ENCODE measurements around the gene SLC25A6. TPM values are rescaled to one million over a fixed set of nuclear protein-coding genes. Genes with fewer than 3 reads are reported as not detected.

The SLC25A6 gene
- total RNA-seq, 1 donor from 2014 or later = 345 TPM

DNA sequence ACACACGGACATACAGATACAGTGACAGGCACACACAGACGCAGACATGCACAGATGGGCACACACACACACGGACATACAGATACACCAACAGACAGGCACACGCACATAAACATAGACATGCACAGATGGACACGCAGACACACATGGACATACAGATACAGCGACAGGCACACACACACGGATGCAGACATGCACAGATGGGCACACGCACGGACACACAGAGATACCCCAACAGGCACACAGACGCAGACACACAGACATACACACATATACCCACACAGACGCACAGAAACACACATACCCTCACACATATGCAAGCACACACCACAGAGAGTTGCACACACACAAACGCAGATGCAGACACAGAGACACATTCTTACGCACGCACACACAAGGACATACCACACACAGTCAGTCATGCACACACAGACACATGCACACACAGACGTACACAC lies 24.4 kb upstream of the SLC25A6 start:
- H4K20me1 ChIP-seq (ENCODE audit: insufficient read depth, low read length) = peaks cover 29% of the 10 kb centered on the region
- no peaks in the 10 kb centered on the region for H3K4me1 Mint-ChIP-seq (ENCODE audit: low read depth, unreplicated experiment)
- H3K9me3 ChIP-seq (ENCODE audit: insufficient read depth, low read depth, low read length) = peaks cover 3% of the 10 kb centered on the region
- FAIRE-seq (no peak), DNase-seq (ENCODE audit: low read depth) (no peak)
- no peak overlapping the region for H3K4me3 Mint-ChIP-seq (ENCODE audit: unreplicated experiment)
- H3K27me3 ChIP-seq (ENCODE audit: insufficient read depth, low read length) = no peaks in the 10 kb centered on the region
- no peaks in the 10 kb centered on the region for H3K4me1 ChIP-seq (ENCODE audit: insufficient read depth, low read length)
- H3K27me3 Mint-ChIP-seq (ENCODE audit: low read depth, unreplicated experiment) = no peaks in the 10 kb centered on the region
- no peaks in the 10 kb centered on the region for H3K9me3 Mint-ChIP-seq (ENCODE audit: unreplicated experiment)
- no peak overlapping the region for H2AFZ ChIP-seq (ENCODE audit: low read depth, low read length)
- H3K4me3 ChIP-seq (ENCODE audit: insufficient read depth, low read depth, low read length) = no peak overlapping the region
- H3K27ac ChIP-seq (ENCODE audit: low read depth, low read length) = no peak overlapping the region
- H3K36me3 ChIP-seq (ENCODE audit: insufficient read depth, low read length) = peaks cover 16% of the 10 kb centered on the region
- H3K4me2 ChIP-seq (ENCODE audit: low read length) = no peak overlapping the region
- H3K36me3 Mint-ChIP-seq (ENCODE audit: low read depth, unreplicated experiment) = peaks cover 20% of the 10 kb centered on the region
- TF ChIP-seq EZH2 (IDR thresholded peaks at IDR 0.05; ENCODE audit: insufficient read depth, low read length) = no peak
- TF ChIP-seq, protein P1, sequence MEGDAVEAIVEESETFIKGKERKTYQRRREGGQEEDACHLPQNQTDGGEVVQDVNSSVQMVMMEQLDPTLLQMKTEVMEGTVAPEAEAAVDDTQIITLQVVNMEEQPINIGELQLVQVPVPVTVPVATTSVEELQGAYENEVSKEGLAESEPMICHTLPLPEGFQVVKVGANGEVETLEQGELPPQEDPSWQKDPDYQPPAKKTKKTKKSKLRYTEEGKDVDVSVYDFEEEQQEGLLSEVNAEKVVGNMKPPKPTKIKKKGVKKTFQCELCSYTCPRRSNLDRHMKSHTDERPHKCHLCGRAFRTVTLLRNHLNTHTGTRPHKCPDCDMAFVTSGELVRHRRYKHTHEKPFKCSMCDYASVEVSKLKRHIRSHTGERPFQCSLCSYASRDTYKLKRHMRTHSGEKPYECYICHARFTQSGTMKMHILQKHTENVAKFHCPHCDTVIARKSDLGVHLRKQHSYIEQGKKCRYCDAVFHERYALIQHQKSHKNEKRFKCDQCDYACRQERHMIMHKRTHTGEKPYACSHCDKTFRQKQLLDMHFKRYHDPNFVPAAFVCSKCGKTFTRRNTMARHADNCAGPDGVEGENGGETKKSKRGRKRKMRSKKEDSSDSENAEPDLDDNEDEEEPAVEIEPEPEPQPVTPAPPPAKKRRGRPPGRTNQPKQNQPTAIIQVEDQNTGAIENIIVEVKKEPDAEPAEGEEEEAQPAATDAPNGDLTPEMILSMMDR (IDR thresholded peaks at IDR 0.05; ENCODE audit: insufficient read depth, low read depth, low read length) = no peak
- no peak overlapping the region for H3K27ac Mint-ChIP-seq (ENCODE audit: unreplicated experiment)
- no peak overlapping the region for H3K9ac ChIP-seq (ENCODE audit: low read length)
- H3K79me2 ChIP-seq (ENCODE audit: insufficient read depth, low read length) = no peaks in the 10 kb centered on the region

DNA sequence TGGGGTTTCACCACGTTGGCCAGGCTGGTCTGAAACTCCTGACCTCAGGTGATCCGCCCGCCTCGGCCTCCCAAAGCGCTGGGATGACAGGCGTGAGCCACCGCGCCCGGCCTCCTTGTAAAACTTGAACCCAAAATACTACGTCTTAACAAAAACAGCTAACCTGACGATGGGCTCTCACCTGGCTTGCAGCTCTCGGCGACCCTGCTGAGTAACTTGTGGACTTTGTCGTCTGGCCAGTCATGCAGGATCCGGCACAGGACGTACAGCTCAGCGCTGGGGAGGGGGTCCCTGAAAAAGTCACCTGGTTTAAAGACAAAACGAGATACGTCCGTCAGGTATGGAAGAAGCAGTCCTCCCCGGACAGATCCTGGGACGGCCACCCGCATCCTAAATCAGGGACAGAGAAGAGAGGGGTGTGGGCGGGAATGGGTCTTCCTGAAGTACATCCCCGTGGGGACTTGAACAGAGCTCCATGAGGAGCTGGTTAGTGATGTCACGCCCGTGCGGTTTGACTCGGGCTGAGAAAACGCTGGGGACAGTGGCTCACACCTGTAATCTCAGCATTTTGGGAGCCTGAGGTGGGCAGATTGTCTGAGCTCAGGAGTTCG lies 20.7 kb upstream of the SLC25A6 start:
- Mint-ChIP-seq H3K4me3 (ENCODE audit: unreplicated experiment) (no peak overlapping the region), H3K27ac (ENCODE audit: unreplicated experiment) (no peak overlapping the region), H3K36me3 (ENCODE audit: low read depth, unreplicated experiment) (peaks cover 17% of the 10 kb centered on the region), H3K4me1 (ENCODE audit: low read depth, unreplicated experiment) (no peaks in the 10 kb centered on the region), H3K9me3 (ENCODE audit: unreplicated experiment) (no peaks in the 10 kb centered on the region), H3K27me3 (ENCODE audit: low read depth, unreplicated experiment) (no peaks in the 10 kb centered on the region)
- TF ChIP-seq, protein P1 (IDR thresholded peaks at IDR 0.05; ENCODE audit: insufficient read depth, low read depth, low read length) = no peak
- FAIRE-seq (no peak), DNase-seq (ENCODE audit: low read depth) (no peak)
- Histone ChIP-seq H3K27me3 (ENCODE audit: insufficient read depth, low read length) (no peaks in the 10 kb centered on the region), H3K9ac (ENCODE audit: low read length) (no peak overlapping the region), H3K9me3 (ENCODE audit: insufficient read depth, low read depth, low read length) (peaks cover 3% of the 10 kb centered on the region), H3K27ac (ENCODE audit: low read depth, low read length) (no peak overlapping the region), H3K4me3 (ENCODE audit: insufficient read depth, low read depth, low read length) (no peak overlapping the region), H4K20me1 (ENCODE audit: insufficient read depth, low read length) (peaks cover 23% of the 10 kb centered on the region), H3K79me2 (ENCODE audit: insufficient read depth, low read length) (no peaks in the 10 kb centered on the region), H3K4me1 (ENCODE audit: insufficient read depth, low read length) (no peaks in the 10 kb centered on the region), H3K36me3 (ENCODE audit: insufficient read depth, low read length) (peaks cover 19% of the 10 kb centered on the region), H2AFZ (ENCODE audit: low read depth, low read length) (no peak overlapping the region), H3K4me2 (ENCODE audit: low read length) (no peak overlapping the region)

DNA sequence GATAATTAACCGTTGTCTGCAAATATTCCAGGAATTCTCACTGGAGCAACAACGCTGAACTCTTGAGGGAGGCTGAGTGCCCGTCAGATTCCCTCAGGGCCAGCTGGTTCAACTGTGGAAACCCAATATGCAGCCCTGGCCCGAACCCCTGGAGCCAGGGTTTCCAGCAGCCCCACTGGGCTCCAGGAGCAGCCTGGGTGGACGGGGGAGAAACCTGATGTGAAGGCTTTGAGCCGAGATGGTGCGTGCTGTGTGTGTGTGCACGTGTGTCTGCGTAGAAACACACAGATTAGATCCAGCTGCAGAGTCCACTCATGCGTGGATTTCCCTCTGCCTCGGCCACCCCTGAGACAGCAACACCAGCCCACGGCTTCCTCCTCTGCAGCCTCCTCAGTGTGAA lies 19.4 kb upstream of the SLC25A6 start:
- no peaks in the 10 kb centered on the region for H3K9me3 Mint-ChIP-seq (ENCODE audit: unreplicated experiment)
- Histone ChIP-seq H2AFZ (ENCODE audit: low read depth, low read length) (no peak overlapping the region), H3K9me3 (ENCODE audit: insufficient read depth, low read depth, low read length) (no peaks in the 10 kb centered on the region), H3K27ac (ENCODE audit: low read depth, low read length) (no peak overlapping the region), H3K36me3 (ENCODE audit: insufficient read depth, low read length) (peaks cover 13% of the 10 kb centered on the region), H3K27me3 (ENCODE audit: insufficient read depth, low read length) (no peaks in the 10 kb centered on the region), H3K4me1 (ENCODE audit: insufficient read depth, low read length) (no peaks in the 10 kb centered on the region), H3K4me2 (ENCODE audit: low read length) (no peak overlapping the region), H4K20me1 (ENCODE audit: insufficient read depth, low read length) (peaks cover 22% of the 10 kb centered on the region), H3K79me2 (ENCODE audit: insufficient read depth, low read length) (no peaks in the 10 kb centered on the region), H3K4me3 (ENCODE audit: insufficient read depth, low read depth, low read length) (no peak overlapping the region), H3K9ac (ENCODE audit: low read length) (no peak overlapping the region)
- no peak for FAIRE-seq
- H3K4me3 Mint-ChIP-seq (ENCODE audit: unreplicated experiment) = no peak overlapping the region
- TF ChIP-seq, protein P1 (IDR thresholded peaks at IDR 0.05; ENCODE audit: insufficient read depth, low read depth, low read length) = no peak
- no peak for TF ChIP-seq EZH2 (IDR thresholded peaks at IDR 0.05; ENCODE audit: insufficient read depth, low read length)
- no peak for DNase-seq (ENCODE audit: low read depth)
- H3K27ac Mint-ChIP-seq (ENCODE audit: unreplicated experiment) = no peak overlapping the region
- no peaks in the 10 kb centered on the region for H3K27me3 Mint-ChIP-seq (ENCODE audit: low read depth, unreplicated experiment)
- peaks cover 17% of the 10 kb centered on the region for H3K36me3 Mint-ChIP-seq (ENCODE audit: low read depth, unreplicated experiment)
- no peaks in the 10 kb centered on the region for H3K4me1 Mint-ChIP-seq (ENCODE audit: low read depth, unreplicated experiment)
